IPS-11a (cell line): ENCODE measurements around the gene PTPRM.
"Not testable (repeated sequence)": the region's sequence is repeated elsewhere in the genome, so short reads cannot be mapped to it uniquely, and the experiment has no call there.

Experiments used
- H3K4me3 ChIP-seq: one replicate; pipeline ENCODE4 v1.5.1; 2013; ENCODE audit warnings: low read depth, low read length, control low read depth

PTPRM gene

GRCh38 chr18:7721532-7721931 is 154.4 kb downstream of the PTPRM start:
- no peak overlapping the region for H3K4me3 ChIP-seq

- no peak overlapping the region for H3K4me3 ChIP-seq
Measured at GRCh38 chr18:7722955-7723354, 155.8 kb downstream of the PTPRM start.

GRCh38 chr18:7723558-7723957 is 156.4 kb downstream of the PTPRM start:
- no peak overlapping the region for H3K4me3 ChIP-seq

- H3K4me3 ChIP-seq = no peak overlapping the region
Measured at GRCh38 chr18:7725473-7725872, 158.4 kb downstream of the PTPRM start.

- no peak overlapping the region for H3K4me3 ChIP-seq
Measured at GRCh38 chr18:7725897-7726296, 158.8 kb downstream of the PTPRM start.

GRCh38 chr18:7726522-7726921 is 159.4 kb downstream of the PTPRM start:
- H3K4me3 ChIP-seq = no peak overlapping the region

GRCh38 chr18:7727361-7728076 is 160.4 kb downstream of the PTPRM start:
- no peak overlapping the region for H3K4me3 ChIP-seq

GRCh38 chr18:7728297-7728696 is 161.2 kb downstream of the PTPRM start:
- H3K4me3 ChIP-seq = no peak overlapping the region

- no peak overlapping the region for H3K4me3 ChIP-seq
Measured at GRCh38 chr18:7729868-7730267, 162.8 kb downstream of the PTPRM start.

- H3K4me3 ChIP-seq = no peak overlapping the region
Measured at GRCh38 chr18:7730682-7731081, 163.6 kb downstream of the PTPRM start.

- no peak overlapping the region for H3K4me3 ChIP-seq
Measured at GRCh38 chr18:7733642-7734041, 166.5 kb downstream of the PTPRM start.

GRCh38 chr18:7735196-7735595 is 168.1 kb downstream of the PTPRM start:
- no peak overlapping the region for H3K4me3 ChIP-seq

GRCh38 chr18:7735626-7736175 is 168.6 kb downstream of the PTPRM start:
- no peak overlapping the region for H3K4me3 ChIP-seq

- not testable (repeated sequence) for H3K4me3 ChIP-seq
Measured at GRCh38 chr18:7736526-7736925, 169.4 kb downstream of the PTPRM start.

- H3K4me3 ChIP-seq = no peak overlapping the region
Measured at GRCh38 chr18:7737550-7737949, 170.4 kb downstream of the PTPRM start.

GRCh38 chr18:7740821-7741220 is 173.7 kb downstream of the PTPRM start:
- no peak overlapping the region for H3K4me3 ChIP-seq

GRCh38 chr18:7741640-7742039 is 174.5 kb downstream of the PTPRM start:
- H3K4me3 ChIP-seq = no peak overlapping the region

- H3K4me3 ChIP-seq = no peak overlapping the region
Measured at GRCh38 chr18:7742224-7742623, 175.1 kb downstream of the PTPRM start.

- H3K4me3 ChIP-seq = no peak overlapping the region
Measured at GRCh38 chr18:7743256-7743655, 176.1 kb downstream of the PTPRM start.

GRCh38 chr18:7746106-7746505 is 179.0 kb downstream of the PTPRM start:
- no peak overlapping the region for H3K4me3 ChIP-seq

- H3K4me3 ChIP-seq = no peak overlapping the region
Measured at GRCh38 chr18:7748251-7749007, 181.3 kb downstream of the PTPRM start.

GRCh38 chr18:7749008-7749405 is 181.9 kb downstream of the PTPRM start:
- H3K4me3 ChIP-seq = no peak overlapping the region
